Thymus (tissue), 11 donors: ENCODE results near the gene CEMIP2. TPM values are rescaled to one million over a fixed set of nuclear protein-coding genes. Genes with fewer than 3 reads are reported as not detected.
A peak's percentile ranks its signal among the peaks of the same experiment; 100 is the strongest.
"Not testable (repeated sequence)": the region's sequence is repeated elsewhere in the genome, so short reads cannot be mapped to it uniquely, and the experiment has no call there.

ENCODE experiments used
- DNase-seq, 9 donors: peaks; one replicate each; pipeline ENCODE4 v3.0.0-alpha.2; 2013; ENCODE audit warnings: low spot score in 9 of 9, low read depth in 6 of 9, missing footprints in 1 of 9
- H3K27ac ChIP-seq, 2 donors: one replicate each; pipeline ENCODE4 v1.5.1; 2013; ENCODE audit warnings: control low read depth in 1 of 2, low read depth in 1 of 2, low read length in 1 of 2, mild to moderate bottlenecking in 1 of 2, moderate library complexity in 1 of 2
- H3K27me3 ChIP-seq, 2 donors: one replicate each; pipeline ENCODE4 v1.5.1; 2013; ENCODE audit warnings: low read length in 1 of 2; ENCODE audit not compliant: control insufficient read depth in 2 of 2, insufficient read depth in 1 of 2
- H3K36me3 ChIP-seq, 2 donors: one replicate each; pipeline ENCODE4 v1.5.1; 2013; ENCODE audit warnings: low read length in 1 of 2, mild to moderate bottlenecking in 1 of 2, moderate library complexity in 1 of 2; ENCODE audit not compliant: control insufficient read depth in 2 of 2, insufficient read depth in 2 of 2
- H3K4me1 ChIP-seq, 2 donors: one replicate each; pipeline ENCODE4 v1.5.1; 2013; ENCODE audit warnings: low read length in 2 of 2; ENCODE audit not compliant: control insufficient read depth in 2 of 2, insufficient read depth in 2 of 2
- H3K4me3 ChIP-seq, 2 donors: one replicate each; pipeline ENCODE4 v1.5.1; 2013; ENCODE audit warnings: low read length in 2 of 2, control low read depth in 1 of 2, mild to moderate bottlenecking in 1 of 2
- H3K9me3 ChIP-seq, 2 donors: one replicate each; pipeline ENCODE4 v1.5.1; 2013; ENCODE audit warnings: low read length in 1 of 2, mild to moderate bottlenecking in 1 of 2; ENCODE audit not compliant: control insufficient read depth in 2 of 2, insufficient read depth in 1 of 2
- WGBS: extraction: QIAGEN DNeasy Blood & Tissue Kit; methylation state at CpG from one replicate; pipeline ENCODE4 v1.1.7; 2013; 5-methylcytosine and 5-hydroxymethylcytosine counted together
- polyA plus RNA-seq: library from polyadenylated mRNA; stranded (reverse); fragments of 200-250 nt; gene quantifications from one replicate; pipeline ENCODE4 v1.2.3, GENCODE V29; 2013
- total RNA-seq: library from RNA; stranded (reverse); fragments of 120-200 nt; gene quantifications from one replicate; pipeline ENCODE4 v1.2.4, GENCODE V29; 2013
- donor health status: healthy.

CEMIP2 gene
- total and polyA plus RNA-seq, 2 donors = 16.2 to 48.3 TPM

DNA sequence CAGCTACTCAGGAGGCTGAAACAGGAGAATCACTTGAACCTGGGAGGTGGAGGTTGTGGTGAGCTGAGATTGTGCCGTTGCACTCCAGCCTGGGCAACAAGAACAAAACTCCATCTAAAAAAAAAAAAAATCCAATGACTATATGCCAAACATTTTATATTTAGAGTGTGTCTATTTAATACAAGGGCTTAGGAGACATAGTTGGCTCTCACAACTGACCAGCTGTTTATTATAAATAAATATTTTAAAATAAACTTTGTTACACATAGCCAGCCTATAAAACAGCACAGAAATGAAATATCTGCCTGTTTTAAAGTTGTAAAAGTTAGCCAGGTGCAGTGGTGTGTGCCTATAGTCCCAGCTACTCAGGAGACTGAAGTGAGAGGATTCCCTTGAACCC, 36.8 kb upstream of the CEMIP2 start:
- DNase-seq, H3K27ac ChIP-seq: not testable (repeated sequence)
- WGBS = 93% methylated on average over 1 of the region's 1 CpG

DNA sequence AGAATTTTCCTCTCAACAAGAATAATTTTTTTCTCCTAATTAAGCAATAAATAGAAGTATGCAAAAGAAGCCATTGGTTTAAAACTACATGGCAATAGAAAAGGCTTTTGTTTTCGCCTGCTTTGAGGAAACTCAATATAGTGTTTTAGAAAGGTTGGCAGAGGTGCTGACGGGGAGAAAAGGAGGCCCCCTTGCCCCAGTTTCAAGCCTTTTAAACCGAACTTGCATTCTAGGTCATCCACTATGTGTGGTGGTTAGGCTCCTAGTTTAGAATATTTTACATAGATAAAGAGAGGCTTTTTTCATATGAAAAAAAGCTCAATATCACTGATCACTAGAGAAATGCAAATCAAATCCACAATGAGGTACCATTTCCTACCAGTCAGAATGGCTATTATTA, 33.5 kb upstream of the CEMIP2 start:
- Histone ChIP-seq H3K27me3 (no peaks in the 10 kb centered on the region), H3K9me3 (peaks cover 0 to 7% of the 10 kb centered on the region in 2 donors), H3K4me3 (no peak overlapping the region), H3K36me3 (no peaks in the 10 kb centered on the region), H3K4me1 (peaks cover 0 to 4% of the 10 kb centered on the region in 2 donors), H3K27ac (peak overlapping the region in 1 of 2 donors; percentile 79)
- 80% methylated on average over 3 of the region's 3 CpGs for WGBS
- peak in 3 of 9 donors; percentile 52 to 73 (median 62) for DNase-seq

More for the DNA sequence above, 36.8 kb upstream of the CEMIP2 start:
- H3K36me3 ChIP-seq, H3K9me3 ChIP-seq, H3K4me3 ChIP-seq, H3K4me1 ChIP-seq, H3K27me3 ChIP-seq: not testable (repeated sequence)

DNA sequence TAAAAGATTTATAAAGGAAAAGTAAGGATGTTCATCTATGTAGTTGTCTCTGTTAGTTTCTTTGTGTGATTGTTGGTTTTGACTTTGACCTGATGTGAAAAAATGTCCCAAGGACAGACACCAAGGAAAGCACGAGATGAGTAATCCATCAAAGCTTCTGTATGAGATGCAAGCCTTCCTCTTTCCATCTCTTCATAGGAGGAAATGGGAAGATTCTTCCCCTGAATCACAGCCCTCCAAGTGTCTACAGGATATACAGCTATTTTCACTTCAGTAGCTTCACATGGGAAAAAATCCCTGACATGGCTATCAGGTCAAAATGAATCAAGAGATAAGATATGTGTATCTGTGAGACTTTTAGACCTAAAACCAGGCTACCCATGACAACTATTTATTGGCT, 29.0 kb upstream of the CEMIP2 start:
- no peak overlapping the region for H3K4me3 ChIP-seq
- H3K27ac ChIP-seq = peak overlapping the region; percentile 20 to 50
- DNase-seq = no peak
- no peaks in the 10 kb centered on the region for H3K36me3 ChIP-seq
- H3K9me3 ChIP-seq = peaks cover 0 to 7% of the 10 kb centered on the region in 2 donors
- 88% methylated on average over 1 of the region's 1 CpG for WGBS
- peaks cover 17 to 34% of the 10 kb centered on the region in 2 donors for H3K4me1 ChIP-seq
- no peaks in the 10 kb centered on the region for H3K27me3 ChIP-seq

DNA sequence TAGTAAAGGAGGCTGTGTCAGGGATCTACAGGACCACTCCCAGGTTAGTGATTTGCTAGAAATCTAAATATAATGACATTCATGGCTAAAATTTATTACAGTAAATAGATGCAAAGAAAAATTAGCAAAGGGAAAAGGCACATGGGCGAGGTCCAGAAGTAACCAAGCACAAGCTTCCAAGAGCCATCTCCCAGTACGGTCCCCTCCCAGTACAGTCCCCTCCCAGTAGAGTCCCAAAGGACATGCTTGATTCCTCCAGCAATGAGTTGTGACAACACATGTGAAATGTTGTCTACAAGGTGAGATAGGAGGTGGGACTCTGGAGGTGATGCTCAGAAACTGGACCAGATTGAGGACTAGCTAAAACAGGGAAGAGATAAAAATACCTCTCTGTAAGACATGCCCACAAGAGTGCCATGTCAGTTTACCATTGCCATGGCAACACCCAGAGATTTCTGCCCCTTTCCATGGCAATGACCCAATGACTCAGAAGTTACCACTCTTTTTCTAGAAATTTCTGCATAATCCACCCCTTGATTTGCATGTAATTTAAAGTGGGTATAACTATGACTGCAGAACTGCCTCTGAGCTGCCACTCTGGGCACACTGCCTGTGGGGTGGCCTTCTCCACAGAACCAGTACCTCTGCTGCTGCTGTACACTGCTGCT, 27.9 kb upstream of the CEMIP2 start:
- WGBS = 94% methylated on average over 2 of the region's 2 CpGs
- H3K27me3 ChIP-seq = no peaks in the 10 kb centered on the region
- no peak overlapping the region for H3K4me3 ChIP-seq
- H3K27ac ChIP-seq = peak overlapping the region; percentile 56 to 94
- peaks cover 17 to 34% of the 10 kb centered on the region in 2 donors for H3K4me1 ChIP-seq
- peak in 1 of 9 donors; percentile 23 for DNase-seq
- H3K9me3 ChIP-seq = peaks cover 0 to 7% of the 10 kb centered on the region in 2 donors
- no peaks in the 10 kb centered on the region for H3K36me3 ChIP-seq

DNA sequence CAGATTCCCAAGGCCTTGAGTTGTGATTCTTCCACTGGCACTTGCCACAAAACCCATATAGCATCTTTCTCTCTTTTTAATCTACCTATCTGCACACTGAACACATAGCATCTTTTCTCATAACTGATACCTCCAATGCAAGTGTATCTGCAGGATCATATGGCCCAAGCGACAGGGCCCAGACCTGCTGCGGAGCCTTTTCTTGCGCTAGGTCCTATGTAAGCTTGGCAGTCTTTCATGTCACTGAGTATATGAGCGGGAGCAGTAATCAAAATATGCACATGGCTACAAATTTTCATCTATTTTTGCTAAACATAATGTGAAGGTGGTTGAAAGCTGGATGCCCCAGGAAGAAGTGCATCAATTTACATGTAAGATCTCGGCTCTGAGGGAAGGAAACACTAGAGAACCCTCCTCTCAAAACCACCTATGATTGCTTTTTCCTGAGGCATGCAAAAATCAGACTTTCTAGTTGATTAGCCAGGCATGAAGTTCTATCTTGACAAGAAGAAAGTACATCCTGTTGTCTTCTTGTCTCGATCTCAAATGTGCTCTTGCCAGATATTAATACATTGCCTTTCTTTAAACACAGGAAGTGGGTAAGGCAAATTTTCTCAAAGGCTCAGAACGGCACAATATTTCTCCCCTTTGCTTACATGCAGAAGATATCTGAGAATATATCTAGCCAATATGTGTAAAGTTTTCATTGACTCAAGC, 26.9 kb upstream of the CEMIP2 start:
- no peaks in the 10 kb centered on the region for H3K27me3 ChIP-seq
- WGBS = 53% methylated on average over 7 of the region's 7 CpGs
- H3K4me3 ChIP-seq = no peak overlapping the region
- peaks cover 17 to 34% of the 10 kb centered on the region in 2 donors for H3K4me1 ChIP-seq
- no peaks in the 10 kb centered on the region for H3K36me3 ChIP-seq
- peak overlapping the region; percentile 90 to 94 for H3K27ac ChIP-seq
- peak in 7 of 9 donors; percentile 60 to 89 (median 68) for DNase-seq
- H3K9me3 ChIP-seq = peaks cover 0 to 4% of the 10 kb centered on the region in 2 donors

DNA sequence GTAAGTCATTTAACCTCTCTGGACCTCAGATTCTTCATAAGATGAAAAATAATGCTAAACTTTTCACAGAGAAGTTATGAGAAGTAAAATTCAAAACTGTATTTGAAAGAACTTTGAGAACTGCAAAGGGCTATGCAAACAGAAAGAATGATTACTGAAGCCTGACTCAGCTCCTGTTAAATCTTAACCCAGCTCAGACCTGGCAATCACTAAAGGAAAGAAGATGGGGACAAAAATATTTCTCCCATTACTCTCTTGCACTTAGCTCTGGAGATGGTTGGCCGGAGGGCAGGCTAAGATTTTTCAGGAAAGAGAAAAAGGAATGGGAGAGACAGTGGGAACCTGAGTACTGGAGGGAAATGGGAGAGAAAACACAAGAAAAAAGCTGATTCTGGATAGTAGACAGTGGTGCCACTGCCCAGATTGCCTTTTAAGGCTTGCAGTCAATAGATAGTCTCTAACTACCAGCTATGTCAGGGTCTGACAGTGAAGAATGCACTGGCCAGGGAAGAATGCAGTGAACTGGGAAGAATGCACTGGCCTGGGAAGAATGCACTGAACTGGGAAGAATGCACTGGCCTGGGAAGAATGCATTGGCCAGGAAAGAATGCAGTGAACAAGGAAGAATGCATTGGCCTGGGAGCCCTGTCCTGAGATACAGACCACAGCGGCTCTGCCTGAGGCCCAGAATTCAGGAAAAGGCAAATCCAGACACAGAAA, 25.2 kb upstream of the CEMIP2 start:
- WGBS = 100% methylated on average over 2 of the region's 2 CpGs

DNA sequence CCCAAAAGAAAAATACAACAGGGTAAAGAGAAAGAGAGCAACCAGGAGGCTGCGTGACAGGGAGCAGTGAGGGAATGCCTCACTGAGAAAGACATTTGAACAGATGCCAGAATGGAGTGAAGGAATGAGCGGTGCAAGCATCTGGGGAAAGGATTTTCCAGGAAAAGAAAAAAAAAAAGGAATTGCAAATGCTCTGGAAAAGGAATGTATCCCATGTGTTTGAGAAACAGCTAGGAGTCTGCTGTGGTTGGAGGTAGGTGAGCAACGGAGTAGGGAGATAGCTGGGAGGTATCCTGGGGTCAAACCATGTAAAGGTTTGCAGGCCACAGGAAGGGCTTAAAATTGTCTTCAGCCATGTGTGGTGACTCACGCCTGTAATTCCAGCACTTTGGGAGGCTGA, 23.6 kb upstream of the CEMIP2 start:
- Histone ChIP-seq H3K27me3 (no peaks in the 10 kb centered on the region), H3K27ac (no peak overlapping the region), H3K36me3 (no peaks in the 10 kb centered on the region), H3K9me3 (no peaks in the 10 kb centered on the region), H3K4me1 (peaks cover 17 to 32% of the 10 kb centered on the region in 2 donors), H3K4me3 (no peak overlapping the region)
- WGBS = 97% methylated on average over 4 of the region's 4 CpGs
- DNase-seq = no peak

More for the DNA sequence above, 25.2 kb upstream of the CEMIP2 start:
- no peak overlapping the region for H3K4me3 ChIP-seq
- no peaks in the 10 kb centered on the region for H3K27me3 ChIP-seq
- no peak for DNase-seq
- no peaks in the 10 kb centered on the region for H3K9me3 ChIP-seq
- no peaks in the 10 kb centered on the region for H3K36me3 ChIP-seq
- H3K4me1 ChIP-seq = peaks cover 17 to 34% of the 10 kb centered on the region in 2 donors
- peak overlapping the region; percentile 4 to 90 for H3K27ac ChIP-seq

DNA sequence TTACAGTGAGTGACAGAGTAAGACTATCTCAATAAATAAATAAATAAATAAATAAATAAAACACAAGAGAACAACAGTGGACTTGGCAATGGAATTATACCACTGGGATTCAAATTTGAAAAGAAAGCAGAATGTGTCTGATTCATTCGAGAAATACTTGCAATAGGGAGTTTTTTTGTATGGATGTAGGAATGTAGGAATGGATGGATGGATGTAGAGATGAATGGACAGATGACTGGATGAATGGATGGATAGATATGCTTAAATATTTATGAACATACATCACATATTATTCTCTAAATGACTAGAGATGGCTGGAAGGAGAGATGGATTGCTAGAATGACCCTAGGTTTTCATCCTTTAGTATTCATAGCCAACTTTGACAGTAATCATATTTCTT, 22.0 kb upstream of the CEMIP2 start:
- Histone ChIP-seq H3K36me3 (no peaks in the 10 kb centered on the region), H3K27ac (no peak overlapping the region), H3K9me3 (no peaks in the 10 kb centered on the region), H3K4me3 (no peak overlapping the region), H3K4me1 (peaks cover 11 to 19% of the 10 kb centered on the region in 2 donors), H3K27me3 (no peaks in the 10 kb centered on the region)
- DNase-seq = no peak
- WGBS = 99% methylated on average over 1 of the region's 1 CpG

DNA sequence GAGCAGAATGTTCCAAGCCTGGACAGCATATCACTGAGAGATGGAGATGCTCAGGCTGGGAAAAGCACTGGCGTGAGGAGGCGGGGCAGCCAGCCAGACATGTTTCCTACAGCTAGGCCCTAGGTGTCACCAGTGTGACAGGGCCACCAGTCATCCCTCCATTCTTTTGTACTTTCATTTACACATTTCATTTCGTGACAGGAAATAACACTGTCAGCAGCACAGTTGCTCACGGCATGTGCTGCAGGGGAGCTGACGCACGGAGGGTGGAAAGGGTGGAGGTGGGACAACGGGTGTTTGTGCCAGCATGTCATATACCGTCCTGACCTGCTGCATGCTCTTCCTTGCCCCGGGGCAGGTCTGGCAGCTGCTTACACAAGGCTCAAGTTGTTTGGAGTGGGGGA, 14.8 kb upstream of the CEMIP2 start:
- Histone ChIP-seq H3K4me1 (peaks cover 5 to 18% of the 10 kb centered on the region in 2 donors), H3K4me3 (no peak overlapping the region), H3K9me3 (no peaks in the 10 kb centered on the region), H3K36me3 (no peaks in the 10 kb centered on the region), H3K27me3 (no peaks in the 10 kb centered on the region), H3K27ac (peak overlapping the region; percentile 82 to 89)
- WGBS = 68% methylated on average over 9 of the region's 9 CpGs
- peak in 6 of 9 donors; percentile 52 to 87 (median 76) for DNase-seq
